IMR-90 (cell line): Measurements from ENCODE around the gene BTC. TPM values are rescaled to one million over a fixed set of nuclear protein-coding genes. Genes with fewer than 3 reads are reported as not detected.

ENCODE experiments used
- ATAC-seq: fragments of 200-7000 bp; cut with Tn5 transposase; 2 replicates; pipeline ENCODE4 v1.9.1; 2020; ENCODE audit warnings: low read depth, mild to moderate bottlenecking, moderate library complexity
- BruUV-seq: library from RNA; stranded (reverse); fragments of 400-500 nt; replicated peaks from 2 replicates; lab custom pipeline; 2021; lab: Mats Ljungman, UMichigan
- CTCF ChIA-PET: fragments of 300-600 bp; formaldehyde crosslinking; extraction: SDS; loops from one replicate; lab custom pipeline; 2021; ENCODE audit warnings: antibody characterized with exemption; lab: Yijun Ruan, JAX
- POLR2A ChIA-PET: fragments of 300-600 bp; sonication (Branson Sonifier 250); formaldehyde crosslinking; loops from one replicate; lab custom pipeline; 2022; ENCODE audit warnings: antibody characterized with exemption; ENCODE audit not compliant: unreplicated experiment; lab: Charles Lee
- DNase-seq: peaks from one replicate; pipeline ENCODE4 v3.0.0; 2013
- H2AFZ ChIP-seq: replicated peaks from 2 replicates; pipeline ENCODE3; 2013; ENCODE audit warnings: low read length, mild to moderate bottlenecking; ENCODE audit not compliant: poor library complexity
- H2AK5ac ChIP-seq: 2 replicates; pipeline ENCODE4 v1.6.1; 2013; ENCODE audit warnings: low read depth, low read length, inconsistent platforms
- H2AK9ac ChIP-seq: replicated peaks from 2 replicates; pipeline ENCODE3; 2013; ENCODE audit warnings: mild to moderate bottlenecking, low read depth, low read length, moderate library complexity; ENCODE audit not compliant: poor library complexity
- H2BK120ac ChIP-seq: 2 replicates; pipeline ENCODE4 v1.6.1; 2013; ENCODE audit warnings: low read depth, low read length, inconsistent platforms
- H2BK15ac ChIP-seq: 3 replicates; pipeline ENCODE4 v1.6.1; 2013; ENCODE audit warnings: low read depth, low read length, inconsistent platforms
- H2BK20ac ChIP-seq: 2 replicates; pipeline ENCODE4 v1.6.1; 2013; ENCODE audit warnings: low read depth, mild to moderate bottlenecking, inconsistent platforms, low read length, moderate library complexity
- H2BK5ac ChIP-seq: 2 replicates; pipeline ENCODE4 v1.6.1; 2013; ENCODE audit warnings: mild to moderate bottlenecking, low read depth, low read length, inconsistent platforms; ENCODE audit not compliant: poor library complexity, severe bottlenecking
- H3K14ac ChIP-seq: replicated peaks from 2 replicates; pipeline ENCODE4 v1.6.1; 2013; ENCODE audit warnings: low read depth, low read length, inconsistent platforms
- H3K18ac ChIP-seq: 2 replicates; pipeline ENCODE4 v1.6.1; 2013; ENCODE audit warnings: low read depth, low read length, control low read depth
- H3K23ac ChIP-seq: 2 replicates; pipeline ENCODE4 v1.6.1; 2013; ENCODE audit warnings: low read depth, low read length, inconsistent platforms
- H3K27ac ChIP-seq: 2 replicates; pipeline ENCODE4 v1.5.1; 2013; ENCODE audit warnings: mild to moderate bottlenecking, control low read depth, low read length; ENCODE audit not compliant: insufficient read depth
- H3K27me3 ChIP-seq: 2 replicates; pipeline ENCODE4 v1.6.1; 2013; ENCODE audit warnings: low read length; ENCODE audit not compliant: control insufficient read depth, insufficient read depth
- H3K36me3 ChIP-seq: 2 replicates; pipeline ENCODE4 v1.6.1; 2013; ENCODE audit warnings: low read length, mixed read lengths; ENCODE audit not compliant: control insufficient read depth, insufficient read depth
- H3K4ac ChIP-seq: 2 replicates; pipeline ENCODE4 v1.6.1; 2013; ENCODE audit warnings: low read depth, low read length, inconsistent platforms
- H3K4me1 ChIP-seq: 2 replicates; pipeline ENCODE4 v1.6.1; 2013; ENCODE audit warnings: low read length, mixed read lengths; ENCODE audit not compliant: control insufficient read depth, insufficient read depth
- H3K4me2 ChIP-seq: 2 replicates; pipeline ENCODE4 v1.6.1; 2013; ENCODE audit warnings: low read depth, mild to moderate bottlenecking, control low read depth, low read length, moderate library complexity
- H3K4me3 ChIP-seq: 2 replicates; pipeline ENCODE4 v1.5.1; 2013; ENCODE audit warnings: low read depth, mild to moderate bottlenecking, control low read depth, low read length, moderate library complexity; ENCODE audit not compliant: insufficient read depth
- H3K56ac ChIP-seq: 2 replicates; pipeline ENCODE4 v1.6.1; 2013; ENCODE audit warnings: low read length, inconsistent platforms; ENCODE audit not compliant: insufficient read depth; ENCODE audit errors: extremely low read depth
- H3K79me1 ChIP-seq, 2 experiments: 2 replicates each; pipeline ENCODE4 v1.6.1; 2013; ENCODE audit warnings: low read length in 2 of 2, inconsistent platforms in 1 of 2, low read depth in 1 of 2
- H3K9ac ChIP-seq: 2 replicates; pipeline ENCODE4 v1.6.1; 2013; ENCODE audit warnings: low read depth, low read length, control low read depth
- H3K9me1 ChIP-seq: 2 replicates; pipeline ENCODE4 v1.6.1; 2013; ENCODE audit warnings: low read length, inconsistent platforms; ENCODE audit not compliant: insufficient read depth
- H3K9me3 ChIP-seq: 2 replicates; pipeline ENCODE4 v1.6.1; 2013; ENCODE audit warnings: low read length; ENCODE audit not compliant: control insufficient read depth, insufficient read depth
- H4K20me1 ChIP-seq: 2 replicates; pipeline ENCODE4 v1.6.1; 2013; ENCODE audit warnings: low read length, inconsistent platforms; ENCODE audit not compliant: insufficient read depth
- H4K5ac ChIP-seq: 2 replicates; pipeline ENCODE4 v1.6.1; 2013; ENCODE audit warnings: mild to moderate bottlenecking, low read depth, low read length, control low read depth
- H4K8ac ChIP-seq, 2 experiments: 2 replicates each; pipeline ENCODE4 v1.6.1; 2013; ENCODE audit warnings: low read depth in 2 of 2, low read length in 2 of 2, control low read depth in 1 of 2, inconsistent platforms in 1 of 2
- H4K91ac ChIP-seq: 2 replicates; pipeline ENCODE4 v1.6.1; 2013; ENCODE audit warnings: low read depth, low read length, inconsistent platforms; ENCODE audit not compliant: insufficient read depth
- CEBPB ChIP-seq: IDR thresholded peaks from 2 replicates; pipeline ENCODE4 v1.6.1; 2012; ENCODE audit warnings: low read depth, low read length, improper control_type of control experiment
- FOS ChIP-seq: fragments of 150-350 bp; IDR thresholded peaks from 2 replicates; pipeline ENCODE4 v1.6.1; 2016; ENCODE audit warnings: low read depth, low read length
- POLR2A ChIP-seq: IDR thresholded peaks from 2 replicates; pipeline ENCODE4 v1.6.1; 2012; ENCODE audit warnings: mild to moderate bottlenecking, low read depth, low read length
- WGBS, 2 experiments: methylation state at CpG; one replicate each; pipeline versions ENCODE4 v1.1.5 to v1.1.7; 2013; ENCODE audit warnings: missing lambda C conversion rate in 2 of 2; ENCODE audit not compliant: insufficient read length in 1 of 2; ENCODE audit errors: extremely low coverage in 2 of 2; 5-methylcytosine and 5-hydroxymethylcytosine counted together
- dilution Hi-C: fragments of 300-500 bp; cut with HindIII; formaldehyde crosslinking; loops from one replicate; pipeline ENCODE4 v1.14.3; 2018; ENCODE audit warnings: low sequenced_read_pairs; ENCODE audit not compliant: unreplicated experiment
- in situ Hi-C: fragments of 300-500 bp; cut with MboI; formaldehyde crosslinking; loops from 3 replicates; pipeline ENCODE4 v1.14.3; 2019; ENCODE audit warnings: low sequenced_read_pairs, inconsistent platforms, mixed read lengths
- intact Hi-C: fragments of 100-400 bp; cut with micrococcal nuclease; formaldehyde crosslinking; loops from 2 replicates; pipeline ENCODE4 v1.10.0; 2022
- polyA plus RNA-seq, 3 experiments: library from polyadenylated mRNA; depleted of rRNA; stranded (reverse); fragments of >200 nt; gene quantifications; 2 replicates each; pipeline ENCODE4 v1.2.3, GENCODE V29; 2012; ENCODE audit warnings: low replicate concordance in 1 of 3
- total RNA-seq: library from RNA; depleted of rRNA; stranded (reverse); fragments of >200 nt; gene quantifications from 2 replicates; pipeline ENCODE4 v1.2.3, GENCODE V29; 2012
- TF ChIP-seq, protein P1 (sequence below): fragments of 150-350 bp; IDR thresholded peaks from 2 replicates; pipeline ENCODE4 v1.6.1; 2017; ENCODE audit warnings: mild to moderate bottlenecking, antibody characterized with exemption, low read length, low read depth

The BTC gene
- total and polyA plus RNA-seq, 2 of the 4 experiments (the other 2 are of a cell fraction), result not detected

GRCh38 chr4:74789518-74789917 is 4.8 kb downstream of the BTC start:
- H3K27ac ChIP-seq, result no peak overlapping the region
- H4K8ac ChIP-seq, result no peak overlapping the region
- in situ Hi-C loops, result no loop called here
- H2BK20ac ChIP-seq, result no peak overlapping the region
- H2AFZ ChIP-seq, result no peak overlapping the region
- no peak overlapping the region for H3K9ac ChIP-seq
- no peak overlapping the region for H3K4me2 ChIP-seq
- dilution Hi-C loops, result no loop called here
- no peak overlapping the region for H2AK9ac ChIP-seq
- H3K36me3 ChIP-seq, result no peaks in the 10 kb centered on the region
- no peak overlapping the region for H3K4ac ChIP-seq
- no peak overlapping the region for H3K56ac ChIP-seq
- ChIA-PET POLR2A (no interaction called here), CTCF (no interaction called here)
- BruUV-seq, result no TSS peak
- H2AK5ac ChIP-seq, result no peak overlapping the region
- no peaks in the 10 kb centered on the region for H3K9me3 ChIP-seq
- no peak for TF ChIP-seq POLR2A
- no peak for TF ChIP-seq FOS
- TF ChIP-seq, protein P1, sequence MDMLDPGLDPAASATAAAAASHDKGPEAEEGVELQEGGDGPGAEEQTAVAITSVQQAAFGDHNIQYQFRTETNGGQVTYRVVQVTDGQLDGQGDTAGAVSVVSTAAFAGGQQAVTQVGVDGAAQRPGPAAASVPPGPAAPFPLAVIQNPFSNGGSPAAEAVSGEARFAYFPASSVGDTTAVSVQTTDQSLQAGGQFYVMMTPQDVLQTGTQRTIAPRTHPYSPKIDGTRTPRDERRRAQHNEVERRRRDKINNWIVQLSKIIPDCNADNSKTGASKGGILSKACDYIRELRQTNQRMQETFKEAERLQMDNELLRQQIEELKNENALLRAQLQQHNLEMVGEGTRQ, result no peak
- no peak for TF ChIP-seq CEBPB
- no peaks in the 10 kb centered on the region for H3K79me1 ChIP-seq
- no peak overlapping the region for H3K23ac ChIP-seq
- no peak overlapping the region for H2BK120ac ChIP-seq
- H3K27me3 ChIP-seq, result peaks cover 25% of the 10 kb centered on the region
- intact Hi-C loops, result no loop called here
- ATAC-seq (no peak), DNase-seq (no peak)
- no peak overlapping the region for H2BK5ac ChIP-seq
- no peaks in the 10 kb centered on the region for H3K4me1 ChIP-seq
- H3K14ac ChIP-seq, result no peak overlapping the region
- H3K4me3 ChIP-seq, result no peak overlapping the region
- H4K20me1 ChIP-seq, result no peaks in the 10 kb centered on the region
- no CpG with 5 or more reads among the region's 1 CpG for WGBS, 2 experiments
- no peak overlapping the region for H4K91ac ChIP-seq
- H4K5ac ChIP-seq, result no peak overlapping the region
- H3K18ac ChIP-seq, result no peak overlapping the region
- H2BK15ac ChIP-seq, result no peak overlapping the region
- H3K9me1 ChIP-seq, result no peaks in the 10 kb centered on the region
